Mesendoderm (in vitro differentiated cells): ENCODE measurements around the gene EDN1. TPM values are rescaled to one million over a fixed set of nuclear protein-coding genes. Genes with fewer than 3 reads are reported as not detected.

Experiments used
- DNase-seq: peaks from one replicate; pipeline ENCODE4 v3.0.0; 2013
- H2AK5ac ChIP-seq: 2 replicates; pipeline ENCODE4 v1.6.1; 2013; ENCODE audit warnings: low read length, inconsistent platforms
- H2BK120ac ChIP-seq: 2 replicates; pipeline ENCODE4 v1.6.1; 2013; ENCODE audit warnings: low read depth, mild to moderate bottlenecking, low read length, moderate library complexity, mixed read lengths
- H2BK15ac ChIP-seq: replicated peaks from 2 replicates; pipeline ENCODE4 v1.6.1; 2013; ENCODE audit warnings: low read depth, mild to moderate bottlenecking, moderate library complexity
- H2BK5ac ChIP-seq: 2 replicates; pipeline ENCODE4 v1.6.1; 2013; ENCODE audit warnings: low read length, inconsistent platforms
- H3K18ac ChIP-seq: 2 replicates; pipeline ENCODE4 v1.6.1; 2013; ENCODE audit warnings: mild to moderate bottlenecking, low read length, mixed read lengths
- H3K23ac ChIP-seq: one replicate; pipeline ENCODE4 v1.6.1; 2013; ENCODE audit warnings: low read length
- H3K27ac ChIP-seq: 2 replicates; pipeline ENCODE4 v1.5.1; 2013; ENCODE audit warnings: low read depth, mild to moderate bottlenecking, inconsistent platforms, low read length, moderate library complexity
- H3K27me3 ChIP-seq: 2 replicates; pipeline ENCODE4 v1.6.1; 2013; ENCODE audit warnings: low read length, control low read depth, mild to moderate bottlenecking, inconsistent platforms; ENCODE audit not compliant: insufficient read depth, poor library complexity
- H3K36me3 ChIP-seq: 2 replicates; pipeline ENCODE4 v1.6.1; 2013; ENCODE audit warnings: low read length, inconsistent platforms; ENCODE audit not compliant: control insufficient read depth, insufficient read depth
- H3K4ac ChIP-seq: one replicate; pipeline ENCODE4 v1.6.1; 2013; ENCODE audit warnings: low read depth, mild to moderate bottlenecking, low read length, moderate library complexity
- H3K4me1 ChIP-seq: 2 replicates; pipeline ENCODE4 v1.6.1; 2013; ENCODE audit warnings: low read depth, low read length, inconsistent platforms; ENCODE audit not compliant: control insufficient read depth
- H3K4me2 ChIP-seq: 2 replicates; pipeline ENCODE4 v1.6.1; 2013; ENCODE audit warnings: low read length
- H3K4me3 ChIP-seq: 2 replicates; pipeline ENCODE4 v1.5.1; 2013; ENCODE audit warnings: mild to moderate bottlenecking, low read length
- H3K56ac ChIP-seq: one replicate; pipeline ENCODE4 v1.6.1; 2013; ENCODE audit warnings: low read length
- H3K79me1 ChIP-seq: 2 replicates; pipeline ENCODE4 v1.6.1; 2013; ENCODE audit warnings: low read length, inconsistent platforms
- H3K79me2 ChIP-seq: 2 replicates; pipeline ENCODE4 v1.6.1; 2013; ENCODE audit warnings: mild to moderate bottlenecking, low read length; ENCODE audit not compliant: control insufficient read depth, insufficient read depth
- H3K9ac ChIP-seq: 2 replicates; pipeline ENCODE4 v1.6.1; 2013; ENCODE audit warnings: low read length, inconsistent platforms
- H4K5ac ChIP-seq: one replicate; pipeline ENCODE4 v1.6.1; 2013; ENCODE audit warnings: low read length
- H4K8ac ChIP-seq: one replicate; pipeline ENCODE4 v1.6.1; 2013; ENCODE audit warnings: low read depth, mild to moderate bottlenecking, control low read depth, low read length, moderate library complexity
- WGBS: extraction: QIAGEN DNeasy Blood & Tissue Kit; methylation state at CpG from one replicate; pipeline ENCODE4 v1.1.7; 2013; ENCODE audit warnings: low lambda C conversion rate, missing lambda C conversion rate; ENCODE audit not compliant: insufficient coverage; ENCODE audit errors: extremely low coverage; 5-methylcytosine and 5-hydroxymethylcytosine counted together
- polyA plus RNA-seq, 2 experiments: library from polyadenylated mRNA; stranded (reverse); fragments of 200-250 nt; gene quantifications; one replicate each; pipeline ENCODE4 v1.2.3, GENCODE V29; 2013

Gene EDN1
- polyA plus RNA-seq (2013, experiment 1 of 2) = 1.9 TPM
- polyA plus RNA-seq (2013, experiment 2 of 2) = 2.0 TPM

GRCh38 chr6:12289933-12290820 is at the start of gene EDN1:
Gene EDN1, plus strand, starts transcription at chr6:12290361. Its CDS starts 269 bp downstream, at chr6:12290630.
- peak within 1 kb of the TSS; percentile 48 for H3K9ac ChIP-seq
- H3K18ac ChIP-seq = peak within 1 kb of the TSS; percentile 65
- H2BK5ac ChIP-seq = no peak within 1 kb of the TSS
- no peak within 1 kb of the TSS for H2AK5ac ChIP-seq
- WGBS = no CpG with 5 or more reads among the region's 38 CpGs
- H3K4me1 ChIP-seq = peaks cover 5% of the 10 kb centered on the region
- peak within 1 kb of the TSS; percentile 49 for H3K56ac ChIP-seq
- H3K4me3 ChIP-seq = no peak within 1 kb of the TSS
- H3K36me3 ChIP-seq = no peaks in the 10 kb centered on the region
- no peak within 1 kb of the TSS for H4K5ac ChIP-seq
- peak within 1 kb of the TSS; percentile 72 for H3K4me2 ChIP-seq
- DNase-seq = peak; percentile 93
- no peaks in the 10 kb centered on the region for H3K79me2 ChIP-seq
- H3K27ac ChIP-seq = peak within 1 kb of the TSS; percentile 47
- H3K79me1 ChIP-seq = no peaks in the 10 kb centered on the region
- H2BK120ac ChIP-seq = peak within 1 kb of the TSS; percentile 34
- H3K23ac ChIP-seq = no peak within 1 kb of the TSS
- H3K27me3 ChIP-seq = no peaks in the 10 kb centered on the region
- no peak within 1 kb of the TSS for H3K4ac ChIP-seq
- no peak within 1 kb of the TSS for H2BK15ac ChIP-seq
- no peak within 1 kb of the TSS for H4K8ac ChIP-seq

GRCh38 chr6:12241493-12242175 is 48.5 kb upstream of the EDN1 start:
- no peak overlapping the region for H4K8ac ChIP-seq
- no CpG with 5 or more reads among the region's 3 CpGs for WGBS

DNA sequence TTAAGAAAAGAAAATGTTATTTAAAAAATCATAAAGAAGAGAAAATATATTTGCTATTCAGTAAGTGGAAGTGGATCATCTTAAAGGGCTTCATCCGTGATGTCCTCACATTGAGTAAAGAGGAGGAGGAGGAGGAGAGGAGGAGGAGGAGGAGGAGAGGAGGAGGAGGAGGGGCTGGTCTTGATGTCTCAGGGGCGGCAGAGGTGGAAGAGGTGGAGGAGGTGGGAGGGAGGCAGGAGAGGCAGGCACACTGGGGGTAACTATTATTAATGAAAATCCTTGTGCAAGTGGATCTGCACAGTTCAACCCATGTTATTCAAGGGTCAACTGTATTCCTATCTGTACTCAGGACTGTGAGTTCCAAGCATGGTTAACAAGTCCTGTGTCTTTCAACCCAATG is 47.0 kb upstream of the EDN1 start:
- no CpG with 5 or more reads among the region's 2 CpGs for WGBS

More at GRCh38 chr6:12241493-12242175, 48.5 kb upstream of the EDN1 start:
- Histone ChIP-seq H2BK15ac (no peak overlapping the region), H3K27ac (no peak overlapping the region), H3K56ac (no peak overlapping the region), H3K4me2 (no peak overlapping the region), H2AK5ac (no peak overlapping the region), H3K4me3 (no peak overlapping the region), H3K36me3 (no peaks in the 10 kb centered on the region), H3K18ac (no peak overlapping the region), H3K23ac (no peak overlapping the region), H4K5ac (no peak overlapping the region), H2BK5ac (no peak overlapping the region), H3K4me1 (peaks cover 3% of the 10 kb centered on the region), H2BK120ac (no peak overlapping the region), H3K79me1 (no peaks in the 10 kb centered on the region), H3K27me3 (no peaks in the 10 kb centered on the region), H3K79me2 (no peaks in the 10 kb centered on the region), H3K9ac (no peak overlapping the region), H3K4ac (no peak overlapping the region)
- no peak for DNase-seq

DNA sequence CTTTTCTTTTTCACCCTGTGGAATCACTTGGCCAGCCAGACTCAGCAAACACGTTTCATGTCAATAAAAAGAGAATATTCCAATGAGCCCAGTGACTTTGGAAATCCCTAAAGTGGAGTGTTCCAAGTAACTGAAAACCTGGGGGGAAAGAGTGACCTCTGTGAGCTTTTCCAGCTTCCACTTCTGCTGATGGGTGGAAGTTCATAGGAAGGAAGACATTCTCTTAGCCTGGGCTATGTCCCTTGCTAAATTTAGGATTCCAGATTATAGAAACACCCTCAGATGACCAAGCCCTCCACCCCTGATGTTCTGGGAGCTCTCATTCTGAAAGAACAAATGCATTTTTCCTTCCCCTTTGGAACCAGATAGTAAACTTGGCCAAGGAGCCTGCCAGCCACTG is 44.8 kb upstream of the EDN1 start:
- no CpG with 5 or more reads among the region's 1 CpG for WGBS
- Histone ChIP-seq H3K4me1 (peaks cover 3% of the 10 kb centered on the region), H2BK15ac (no peak overlapping the region), H3K9ac (no peak overlapping the region), H3K79me2 (no peaks in the 10 kb centered on the region), H3K36me3 (no peaks in the 10 kb centered on the region), H4K5ac (no peak overlapping the region), H2BK120ac (no peak overlapping the region), H3K4ac (no peak overlapping the region), H3K27me3 (no peaks in the 10 kb centered on the region), H3K79me1 (no peaks in the 10 kb centered on the region), H2AK5ac (no peak overlapping the region), H3K4me3 (no peak overlapping the region), H3K27ac (no peak overlapping the region), H4K8ac (no peak overlapping the region), H2BK5ac (no peak overlapping the region), H3K4me2 (no peak overlapping the region), H3K23ac (no peak overlapping the region), H3K18ac (no peak overlapping the region), H3K56ac (no peak overlapping the region)
- no peak for DNase-seq

More for the DNA sequence above, 47.0 kb upstream of the EDN1 start:
- H2AK5ac ChIP-seq = no peak overlapping the region
- H3K23ac ChIP-seq = no peak overlapping the region
- H3K79me1 ChIP-seq = no peaks in the 10 kb centered on the region
- no peak overlapping the region for H3K9ac ChIP-seq
- no peak overlapping the region for H3K4ac ChIP-seq
- no peak overlapping the region for H2BK5ac ChIP-seq
- DNase-seq = no peak
- H2BK15ac ChIP-seq = no peak overlapping the region
- no peak overlapping the region for H3K27ac ChIP-seq
- H3K79me2 ChIP-seq = no peaks in the 10 kb centered on the region
- no peak overlapping the region for H3K4me3 ChIP-seq
- H3K4me1 ChIP-seq = peaks cover 3% of the 10 kb centered on the region
- no peak overlapping the region for H4K5ac ChIP-seq
- no peaks in the 10 kb centered on the region for H3K27me3 ChIP-seq
- H3K56ac ChIP-seq = no peak overlapping the region
- no peak overlapping the region for H3K18ac ChIP-seq
- no peak overlapping the region for H2BK120ac ChIP-seq
- no peaks in the 10 kb centered on the region for H3K36me3 ChIP-seq
- H3K4me2 ChIP-seq = no peak overlapping the region
- H4K8ac ChIP-seq = no peak overlapping the region

GRCh38 chr6:12245763-12246718 is 44.1 kb upstream of the EDN1 start:
- WGBS = no CpG with 5 or more reads among the region's 6 CpGs
- no peak overlapping the region for H3K4ac ChIP-seq
- DNase-seq = peak; percentile 81

More at GRCh38 chr6:12245763-12246718, 44.1 kb upstream of the EDN1 start:
- no peak overlapping the region for H2BK120ac ChIP-seq
- H3K27me3 ChIP-seq = no peaks in the 10 kb centered on the region
- H3K27ac ChIP-seq = no peak overlapping the region
- H3K36me3 ChIP-seq = no peaks in the 10 kb centered on the region
- H2BK5ac ChIP-seq = no peak overlapping the region
- no peak overlapping the region for H3K56ac ChIP-seq
- peaks cover 3% of the 10 kb centered on the region for H3K4me1 ChIP-seq
- H4K8ac ChIP-seq = no peak overlapping the region
- H3K23ac ChIP-seq = no peak overlapping the region
- H3K79me1 ChIP-seq = no peaks in the 10 kb centered on the region
- no peak overlapping the region for H2BK15ac ChIP-seq
- no peak overlapping the region for H3K4me3 ChIP-seq
- H2AK5ac ChIP-seq = no peak overlapping the region
- no peak overlapping the region for H3K18ac ChIP-seq
- H3K79me2 ChIP-seq = no peaks in the 10 kb centered on the region
- H4K5ac ChIP-seq = no peak overlapping the region
- H3K4me2 ChIP-seq = no peak overlapping the region
- H3K9ac ChIP-seq = no peak overlapping the region
